ENCODE data around the gene SLC51B.

The SLC51B gene

DNA sequence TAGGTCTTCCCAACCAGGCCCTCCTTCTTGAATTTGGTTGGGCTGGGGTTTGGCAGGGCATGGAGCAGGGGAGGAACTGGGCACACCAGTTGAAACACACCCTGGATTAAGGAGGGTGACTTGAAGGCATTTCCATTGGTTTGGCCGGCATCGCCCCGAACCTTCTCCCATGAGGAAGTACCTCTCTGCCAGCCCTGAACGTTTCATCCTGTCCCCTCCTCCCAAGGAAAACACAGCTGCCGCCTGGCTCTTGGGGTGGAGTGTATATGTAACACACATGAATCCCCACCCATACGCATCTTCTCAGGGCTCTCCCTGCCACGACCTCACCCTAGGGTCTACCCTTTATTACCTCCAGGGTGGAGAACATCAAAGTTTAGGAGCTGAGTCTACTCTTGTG lies 55.3 kb downstream of the SLC51B start:
- no peak for DNase-seq (ENCODE audit: low spot score)

DNA sequence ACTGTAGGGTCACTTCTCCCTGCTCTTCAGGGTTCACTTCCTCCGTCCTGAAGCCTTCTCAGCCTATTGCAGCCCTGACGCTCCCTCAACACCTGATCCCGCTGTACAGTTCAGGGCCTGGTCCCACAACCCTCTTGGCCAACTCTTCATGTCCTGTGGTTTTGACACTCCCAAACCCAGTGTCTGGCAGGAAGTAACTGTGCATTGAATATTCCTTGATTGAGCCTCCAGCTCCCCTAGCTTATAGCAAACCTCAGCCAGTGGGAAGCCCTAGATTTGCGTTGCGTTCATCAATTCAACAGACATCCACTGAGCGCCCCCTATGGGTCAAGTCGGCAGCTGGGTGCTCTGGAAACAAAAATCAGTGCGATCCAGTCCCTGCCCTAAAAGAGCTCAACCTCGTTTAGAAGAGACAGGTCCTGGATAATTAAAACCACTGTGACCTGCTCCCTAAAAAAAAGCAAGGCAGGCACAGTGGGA lies 56.3 kb downstream of the SLC51B start:
- peak; percentile 76 for DNase-seq (ENCODE audit: low spot score)

DNA sequence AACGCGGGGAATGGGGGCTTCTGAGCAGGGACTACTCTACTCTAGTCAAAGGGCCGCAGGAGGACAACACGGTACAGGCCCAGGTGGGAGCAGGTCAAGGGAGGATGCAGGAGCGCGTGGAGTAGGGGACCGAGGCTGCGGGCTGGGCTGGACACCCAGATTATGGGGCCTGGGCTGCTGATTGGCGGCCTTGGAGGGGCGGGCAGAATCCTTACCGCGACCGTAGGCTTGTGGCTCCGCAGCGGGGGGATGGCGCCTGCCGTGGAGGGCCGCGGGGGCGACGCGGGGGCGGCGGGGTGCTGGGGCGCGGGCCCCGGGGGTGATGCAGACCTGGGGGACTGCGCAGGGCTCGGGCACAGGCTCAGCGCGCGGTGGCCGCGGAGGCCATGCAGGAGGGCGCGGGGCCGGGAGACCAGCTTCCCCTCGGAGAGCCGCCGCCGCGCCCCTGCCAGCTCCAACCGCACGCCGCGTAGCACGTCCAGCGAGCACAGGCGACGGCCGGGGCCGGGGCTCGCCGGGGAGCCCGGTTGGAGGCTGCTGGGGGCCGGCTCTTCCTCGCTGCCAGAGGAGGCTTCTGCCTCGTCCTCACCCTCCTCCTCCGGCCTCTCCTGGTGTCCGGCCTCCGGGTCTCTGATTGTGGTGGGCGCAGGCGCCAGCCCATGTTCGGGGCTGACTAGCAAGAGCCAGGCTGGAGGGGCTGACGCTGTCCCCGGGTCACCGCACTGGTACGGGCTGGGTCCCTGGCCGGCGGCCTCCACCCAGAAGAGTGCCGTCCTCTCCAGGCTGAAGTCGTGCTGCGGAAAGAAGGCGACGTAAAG lies 56.9 kb downstream of the SLC51B start:
- no peak for DNase-seq (ENCODE audit: low spot score)

DNA sequence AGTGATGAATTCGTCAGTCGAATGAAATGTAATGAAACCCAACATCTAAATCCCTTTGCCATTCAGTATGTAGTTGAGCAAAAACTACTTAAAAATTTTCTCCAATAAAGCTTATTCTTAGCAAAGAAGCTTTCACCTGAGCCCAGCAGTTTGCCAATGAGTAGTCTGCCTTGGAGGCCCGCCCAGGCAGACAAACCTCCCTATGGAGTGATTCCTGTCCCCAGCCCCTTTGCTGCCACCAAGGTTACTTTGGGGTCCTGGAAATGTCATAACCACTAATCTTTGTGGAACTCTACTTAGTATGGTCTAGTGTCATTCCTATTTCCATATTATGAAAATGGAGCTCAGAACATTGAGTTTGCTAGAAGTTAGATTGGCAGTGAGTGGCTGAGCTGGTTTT lies 57.7 kb downstream of the SLC51B start:
- no peak for DNase-seq (ENCODE audit: low spot score)
